T-helper 17 cell (primary cell): ENCODE measurements around the gene ABCF3. TPM values are rescaled to one million over a fixed set of nuclear protein-coding genes. Genes with fewer than 3 reads are reported as not detected.

Experiments
- ATAC-seq: fragments of 150-1000 bp; cut with Tn5 transposase; 2 replicates; pipeline ENCODE4 v1.10.0; 2021; ENCODE audit warnings: mild to moderate bottlenecking, moderate library complexity
- DNase-seq, 3 donors: peaks; one replicate each; pipeline versions ENCODE4 v3.0.0 to v3.0.0-alpha.2; 2020 to 2021
- H3K9me3 ChIP-seq: one replicate; pipeline ENCODE4 v1.7.0; 2013; ENCODE audit warnings: low read length, mild to moderate bottlenecking; ENCODE audit not compliant: control insufficient read depth, poor library complexity, severe bottlenecking
- H3K27ac Mint-ChIP-seq: one replicate; pipeline ENCODE4 v1.8.0; 2022; ENCODE audit warnings: mild to moderate bottlenecking, moderate library complexity, mixed read lengths
- H3K27me3 Mint-ChIP-seq: one replicate; pipeline ENCODE4 v1.8.0; 2022; ENCODE audit warnings: mixed read lengths
- H3K36me3 Mint-ChIP-seq: one replicate; pipeline ENCODE4 v1.8.0; 2022; ENCODE audit warnings: low read depth, mixed read lengths
- H3K4me1 Mint-ChIP-seq: one replicate; pipeline ENCODE4 v1.8.0; 2022; ENCODE audit warnings: mild to moderate bottlenecking, mixed read lengths
- H3K4me3 Mint-ChIP-seq: one replicate; pipeline ENCODE4 v1.8.0; 2022; ENCODE audit warnings: mild to moderate bottlenecking, moderate library complexity, mixed read lengths
- total RNA-seq, 4 donors: library from RNA in 2 of 4; stranded (reverse) in 2 of 4; gene quantifications; one replicate each; pipeline ENCODE4 v1.2.3 and lab custom pipeline; 2022 to 2026

Gene ABCF3
- total RNA-seq, 2 donors from 2014 or later: 118 to 120 TPM

- no peaks in the 10 kb centered on the region for H3K27me3 Mint-ChIP-seq
- no peaks in the 10 kb centered on the region for H3K9me3 ChIP-seq
- H3K36me3 Mint-ChIP-seq: peaks cover 3% of the 10 kb centered on the region
- H3K4me3 Mint-ChIP-seq: no peak overlapping the region
- DNase-seq (no peak), ATAC-seq (no peak)
- peaks cover 20% of the 10 kb centered on the region for H3K4me1 Mint-ChIP-seq
- peak overlapping the region; percentile 79 for H3K27ac Mint-ChIP-seq
Measured at GRCh38 chr3:184171562-184171961, 14.4 kb upstream of the ABCF3 start.

- H3K4me1 Mint-ChIP-seq: peaks cover 20% of the 10 kb centered on the region
- H3K9me3 ChIP-seq: no peaks in the 10 kb centered on the region
- no peaks in the 10 kb centered on the region for H3K27me3 Mint-ChIP-seq
- H3K4me3 Mint-ChIP-seq: no peak overlapping the region
- no peak for ATAC-seq
- no peak for DNase-seq
- no peak overlapping the region for H3K27ac Mint-ChIP-seq
- H3K36me3 Mint-ChIP-seq: peaks cover 3% of the 10 kb centered on the region
Measured at GRCh38 chr3:184172681-184173373, 13.2 kb upstream of the ABCF3 start.

GRCh38 chr3:184173374-184173722 lies 12.7 kb upstream of the ABCF3 start:
- peaks cover 24% of the 10 kb centered on the region for H3K4me1 Mint-ChIP-seq
- no peak for ATAC-seq
- H3K27ac Mint-ChIP-seq: no peak overlapping the region
- DNase-seq: no peak
- H3K36me3 Mint-ChIP-seq: peaks cover 5% of the 10 kb centered on the region
- H3K27me3 Mint-ChIP-seq: no peaks in the 10 kb centered on the region
- H3K9me3 ChIP-seq: no peaks in the 10 kb centered on the region
- H3K4me3 Mint-ChIP-seq: no peak overlapping the region

- ATAC-seq: no peak
- H3K9me3 ChIP-seq: no peaks in the 10 kb centered on the region
- peak overlapping the region; percentile 96 for H3K4me3 Mint-ChIP-seq
- H3K27me3 Mint-ChIP-seq: no peaks in the 10 kb centered on the region
- H3K4me1 Mint-ChIP-seq: peaks cover 24% of the 10 kb centered on the region
- peak overlapping the region; percentile 97 for H3K27ac Mint-ChIP-seq
- no peak for DNase-seq
- H3K36me3 Mint-ChIP-seq: peaks cover 5% of the 10 kb centered on the region
Measured at GRCh38 chr3:184174284-184174645, 11.7 kb upstream of the ABCF3 start.

GRCh38 chr3:184174646-184175492 lies 11.1 kb upstream of the ABCF3 start, which contains the start of gene AP2M1:
TSS of gene AP2M1 (plus strand) at chr3:184174855. CDS start at chr3:184176994, 2,139 bp downstream.
- Mint-ChIP-seq H3K4me3 (peak within 1 kb of the TSS; percentile 96), H3K27ac (peak within 1 kb of the TSS; percentile 97), H3K36me3 (peaks cover 5% of the 10 kb centered on the region), H3K4me1 (peaks cover 24% of the 10 kb centered on the region), H3K27me3 (no peaks in the 10 kb centered on the region)
- peak; percentile 95 to 97 (median 97) for DNase-seq
- peak; percentile 98 for ATAC-seq
- H3K9me3 ChIP-seq: no peaks in the 10 kb centered on the region

GRCh38 chr3:184175506-184175905 lies 10.5 kb upstream of the ABCF3 start:
- H3K36me3 Mint-ChIP-seq: peaks cover 5% of the 10 kb centered on the region
- no peak for ATAC-seq

GRCh38 chr3:184175981-184176376 lies 10.0 kb upstream of the ABCF3 start:
- ATAC-seq (no peak), DNase-seq (no peak)
- Mint-ChIP-seq H3K4me3 (peak overlapping the region; percentile 96), H3K4me1 (peaks cover 24% of the 10 kb centered on the region), H3K27me3 (no peaks in the 10 kb centered on the region), H3K27ac (peak overlapping the region; percentile 97), H3K36me3 (peaks cover 5% of the 10 kb centered on the region)
- no peaks in the 10 kb centered on the region for H3K9me3 ChIP-seq

More at GRCh38 chr3:184175506-184175905, 10.5 kb upstream of the ABCF3 start:
- Mint-ChIP-seq H3K4me1 (peaks cover 24% of the 10 kb centered on the region), H3K27me3 (no peaks in the 10 kb centered on the region), H3K27ac (peak overlapping the region; percentile 97), H3K4me3 (peak overlapping the region; percentile 96)
- DNase-seq: no peak
- no peaks in the 10 kb centered on the region for H3K9me3 ChIP-seq

GRCh38 chr3:184176377-184177330 lies 9.3 kb upstream of the ABCF3 start:
- H3K27me3 Mint-ChIP-seq: no peaks in the 10 kb centered on the region
- peak overlapping the region; percentile 96 for H3K4me3 Mint-ChIP-seq
- ATAC-seq (no peak), DNase-seq (no peak)
- H3K27ac Mint-ChIP-seq: peak overlapping the region; percentile 97
- peaks cover 5% of the 10 kb centered on the region for H3K36me3 Mint-ChIP-seq
- H3K9me3 ChIP-seq: no peaks in the 10 kb centered on the region
- peaks cover 20% of the 10 kb centered on the region for H3K4me1 Mint-ChIP-seq

GRCh38 chr3:184177331-184177731 lies 8.7 kb upstream of the ABCF3 start:
- H3K9me3 ChIP-seq: no peaks in the 10 kb centered on the region
- Mint-ChIP-seq H3K36me3 (peaks cover 5% of the 10 kb centered on the region), H3K4me3 (no peak overlapping the region), H3K27ac (no peak overlapping the region), H3K4me1 (peaks cover 20% of the 10 kb centered on the region), H3K27me3 (no peaks in the 10 kb centered on the region)
- no peak for ATAC-seq
- DNase-seq: no peak

- Mint-ChIP-seq H3K36me3 (peaks cover 5% of the 10 kb centered on the region), H3K27me3 (no peaks in the 10 kb centered on the region)
Measured at GRCh38 chr3:184177767-184178306, 8.2 kb upstream of the ABCF3 start.

GRCh38 chr3:184178521-184179138 lies 7.4 kb upstream of the ABCF3 start:
- no peaks in the 10 kb centered on the region for H3K27me3 Mint-ChIP-seq
- peak overlapping the region; percentile 57 for H3K27ac Mint-ChIP-seq
- ATAC-seq: no peak
- H3K4me1 Mint-ChIP-seq: peaks cover 14% of the 10 kb centered on the region
- H3K9me3 ChIP-seq: no peaks in the 10 kb centered on the region
- H3K4me3 Mint-ChIP-seq: no peak overlapping the region
- H3K36me3 Mint-ChIP-seq: peaks cover 5% of the 10 kb centered on the region
- DNase-seq: no peak

More at GRCh38 chr3:184177767-184178306, 8.2 kb upstream of the ABCF3 start:
- DNase-seq: no peak
- Mint-ChIP-seq H3K27ac (peak overlapping the region; percentile 19), H3K4me3 (no peak overlapping the region), H3K4me1 (peaks cover 18% of the 10 kb centered on the region)
- no peaks in the 10 kb centered on the region for H3K9me3 ChIP-seq
- no peak for ATAC-seq

- Mint-ChIP-seq H3K4me3 (no peak overlapping the region), H3K27ac (no peak overlapping the region), H3K36me3 (peaks cover 5% of the 10 kb centered on the region), H3K27me3 (no peaks in the 10 kb centered on the region), H3K4me1 (peaks cover 18% of the 10 kb centered on the region)
- DNase-seq (no peak), ATAC-seq (no peak)
- H3K9me3 ChIP-seq: no peaks in the 10 kb centered on the region
Measured at GRCh38 chr3:184180165-184180564, 5.8 kb upstream of the ABCF3 start.
